Stimulated activated CD4-positive, alpha-beta T cell treated with anti-CD3 and anti-CD28 coated beads, TNF-alpha, amount 100 ng/mL, for 48 hours (primary cell): ENCODE results near the gene FCN1.

Source experiments
- DNase-seq, 3 donors: peaks; one replicate each; pipeline ENCODE4 v3.0.0-alpha.2; 2020; ENCODE audit warnings: low read depth in 3 of 3

The FCN1 gene

GRCh38 chr9:134937164-134937555 lies 19.4 kb upstream of the FCN1 start:
- DNase-seq, result no peak

- no peak for DNase-seq
Observed at GRCh38 chr9:134936346-134937163, 18.8 kb upstream of the FCN1 start.

- no peak for DNase-seq
Observed at GRCh38 chr9:134935701-134936345, 18.1 kb upstream of the FCN1 start.

GRCh38 chr9:134935056-134935640 lies 17.4 kb upstream of the FCN1 start:
- DNase-seq, result no peak

- no peak for DNase-seq
Observed at GRCh38 chr9:134933076-134933659, 15.5 kb upstream of the FCN1 start.

GRCh38 chr9:134932606-134933005 lies 14.9 kb upstream of the FCN1 start:
- DNase-seq, result no peak

- DNase-seq, result no peak
Observed at GRCh38 chr9:134932171-134932570, 14.5 kb upstream of the FCN1 start.

- DNase-seq, result no peak
Observed at GRCh38 chr9:134930398-134930797, 12.7 kb upstream of the FCN1 start.

- DNase-seq, result no peak
Observed at GRCh38 chr9:134929193-134930158, 11.8 kb upstream of the FCN1 start.

- DNase-seq, result no peak
Observed at GRCh38 chr9:134928436-134929192, 10.9 kb upstream of the FCN1 start.

GRCh38 chr9:134925011-134925511 lies 7.3 kb upstream of the FCN1 start:
- no peak for DNase-seq

- DNase-seq, result no peak
Observed at GRCh38 chr9:134923466-134923865, 5.8 kb upstream of the FCN1 start.

- DNase-seq, result no peak
Observed at GRCh38 chr9:134922932-134923240, 5.2 kb upstream of the FCN1 start.

GRCh38 chr9:134922066-134922931 lies 4.6 kb upstream of the FCN1 start:
- DNase-seq, result no peak

- DNase-seq, result no peak
Observed at GRCh38 chr9:134919303-134919702, 1.6 kb upstream of the FCN1 start.

- no peak for DNase-seq
Observed at GRCh38 chr9:134918646-134919045, 934 bp upstream of the FCN1 start.

- no peak for DNase-seq
Observed at GRCh38 chr9:134916161-134916665, 1.5 kb downstream of the FCN1 start.

- DNase-seq, result no peak
Observed at GRCh38 chr9:134915046-134915985, 2.4 kb downstream of the FCN1 start.

GRCh38 chr9:134914501-134914834 lies 3.2 kb downstream of the FCN1 start:
- DNase-seq, result no peak
